Measurements from ENCODE around the gene BCL6. TPM values are rescaled to one million over a fixed set of nuclear protein-coding genes. Genes with fewer than 3 reads are reported as not detected.
A peak's percentile ranks its signal among the peaks of the same experiment; 100 is the strongest.

BCL6 gene
- total RNA-seq, 6 donors from 2014 or later = 80.4 to 268 (median 119) TPM

DNA sequence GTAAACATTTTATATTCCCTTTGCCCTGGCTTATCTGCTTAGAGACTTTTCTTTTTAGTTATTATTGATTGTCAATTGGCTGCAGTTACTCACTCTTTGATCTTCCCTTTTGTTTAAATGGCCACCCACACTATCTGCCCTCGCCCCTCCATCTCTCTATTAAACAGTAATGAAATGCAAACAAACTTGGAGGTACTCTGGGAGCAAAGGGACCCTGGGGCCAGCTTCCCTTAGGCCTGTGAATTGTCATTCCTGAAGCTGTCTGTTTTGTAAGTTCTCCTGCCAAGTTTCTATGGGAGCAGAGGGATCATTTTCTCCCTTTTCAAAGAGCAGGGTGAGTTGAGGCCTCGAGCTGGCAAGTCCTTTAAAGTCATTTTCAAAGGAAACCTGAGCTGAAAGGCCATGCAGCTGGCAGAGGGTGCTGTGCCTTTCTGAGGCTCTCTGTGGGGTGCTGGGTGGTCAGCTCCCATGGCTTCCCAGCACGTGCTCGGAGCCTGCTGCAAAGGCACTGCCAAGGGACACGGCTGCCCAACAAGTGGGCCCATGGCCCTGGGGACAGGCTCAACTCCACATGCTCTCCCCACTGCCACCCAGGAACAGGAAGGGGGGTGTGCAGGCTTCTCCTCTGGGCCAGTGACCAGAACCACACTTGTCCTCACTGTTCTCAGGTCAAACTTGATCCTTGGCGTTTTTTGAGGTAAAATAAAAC is 25.5 kb downstream of the BCL6 start:
- peak in 1 of 2 donors; percentile 6 for ATAC-seq (ENCODE audit: low FRiP score in 2 of 2)
- no peak for TF ChIP-seq EP300 (IDR thresholded peaks at IDR 0.05)
- no peak for TF ChIP-seq POLR2AphosphoS5 (IDR thresholded peaks at IDR 0.05)
- TF ChIP-seq, protein P1, sequence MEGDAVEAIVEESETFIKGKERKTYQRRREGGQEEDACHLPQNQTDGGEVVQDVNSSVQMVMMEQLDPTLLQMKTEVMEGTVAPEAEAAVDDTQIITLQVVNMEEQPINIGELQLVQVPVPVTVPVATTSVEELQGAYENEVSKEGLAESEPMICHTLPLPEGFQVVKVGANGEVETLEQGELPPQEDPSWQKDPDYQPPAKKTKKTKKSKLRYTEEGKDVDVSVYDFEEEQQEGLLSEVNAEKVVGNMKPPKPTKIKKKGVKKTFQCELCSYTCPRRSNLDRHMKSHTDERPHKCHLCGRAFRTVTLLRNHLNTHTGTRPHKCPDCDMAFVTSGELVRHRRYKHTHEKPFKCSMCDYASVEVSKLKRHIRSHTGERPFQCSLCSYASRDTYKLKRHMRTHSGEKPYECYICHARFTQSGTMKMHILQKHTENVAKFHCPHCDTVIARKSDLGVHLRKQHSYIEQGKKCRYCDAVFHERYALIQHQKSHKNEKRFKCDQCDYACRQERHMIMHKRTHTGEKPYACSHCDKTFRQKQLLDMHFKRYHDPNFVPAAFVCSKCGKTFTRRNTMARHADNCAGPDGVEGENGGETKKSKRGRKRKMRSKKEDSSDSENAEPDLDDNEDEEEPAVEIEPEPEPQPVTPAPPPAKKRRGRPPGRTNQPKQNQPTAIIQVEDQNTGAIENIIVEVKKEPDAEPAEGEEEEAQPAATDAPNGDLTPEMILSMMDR (IDR thresholded peaks at IDR 0.05) = no peak
- TF ChIP-seq POLR2A (IDR thresholded peaks at IDR 0.05) = no peak
- peak overlapping the region in 1 of 4 donors; percentile 12 for H3K27ac ChIP-seq
- H3K36me3 ChIP-seq = peaks cover 31 to 48% (median 41%) of the 10 kb centered on the region in 4 donors
- H3K4me1 ChIP-seq = no peaks in the 10 kb centered on the region
- DNase-seq = no peak
- H3K27me3 ChIP-seq = no peaks in the 10 kb centered on the region
- WGBS, 2 donors = 70 to 72% methylated on average over 3 to 6 of the region's 6 CpGs
- H3K9me3 ChIP-seq = no peaks in the 10 kb centered on the region
- H3K4me3 ChIP-seq = no peak overlapping the region

DNA sequence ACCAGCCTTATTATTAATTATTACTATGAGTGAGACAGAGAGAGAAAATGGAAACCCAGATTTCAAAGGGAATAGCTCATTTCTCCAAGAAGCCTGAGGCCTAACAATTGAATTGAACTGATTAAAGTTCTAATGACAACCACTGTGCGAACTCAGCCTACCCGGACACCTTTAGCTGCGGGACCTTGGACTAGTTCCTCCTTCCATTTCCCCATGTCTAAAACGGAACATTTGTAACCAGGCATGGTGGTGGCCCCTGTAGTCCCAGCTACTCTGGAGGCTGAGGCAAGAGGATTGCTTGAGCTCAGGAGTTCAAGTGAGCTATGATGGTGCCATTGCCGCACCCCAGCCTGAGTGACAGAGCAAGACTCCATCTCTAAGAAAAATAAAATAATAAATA is 26.5 kb downstream of the BCL6 start:
- whole genome bisulfite sequencing, 2 donors = 88% methylated on average over 5 of the region's 5 CpGs
- DNase-seq (no peak), ATAC-seq (ENCODE audit: low FRiP score in 2 of 2) (peak in 1 of 2 donors; percentile 28)
- Histone ChIP-seq H3K27ac (no peak overlapping the region), H3K9me3 (no peaks in the 10 kb centered on the region), H3K36me3 (peaks cover 21 to 39% (median 32%) of the 10 kb centered on the region in 4 donors), H3K4me1 (peaks cover 0 to 8% (median 3%) of the 10 kb centered on the region in 4 donors), H3K27me3 (no peaks in the 10 kb centered on the region), H3K4me3 (no peak overlapping the region)
- TF ChIP-seq, protein P1 (IDR thresholded peaks at IDR 0.05) = no peak
- TF ChIP-seq POLR2AphosphoS5 (IDR thresholded peaks at IDR 0.05) (no peak), EP300 (IDR thresholded peaks at IDR 0.05) (no peak), POLR2A (IDR thresholded peaks at IDR 0.05) (no peak)

DNA sequence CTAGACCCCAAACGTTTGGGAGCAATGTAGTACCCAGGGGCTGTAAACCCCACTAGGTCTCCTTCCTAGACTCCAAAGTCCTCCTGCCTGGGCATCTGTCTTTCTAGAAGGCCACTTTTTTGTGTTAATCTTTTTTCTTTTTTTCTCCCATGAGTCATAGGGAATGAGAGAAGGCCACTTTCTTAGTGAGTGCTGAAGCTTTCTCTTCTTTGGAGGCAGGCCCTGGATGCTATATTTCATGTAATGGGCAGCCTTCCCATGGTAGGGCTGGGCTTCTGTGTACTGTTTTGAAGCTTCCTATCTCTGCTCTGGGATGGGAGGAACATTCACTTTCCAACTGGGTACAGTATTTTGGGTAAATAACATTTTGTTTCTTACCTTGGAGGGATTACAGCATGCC is 27.7 kb downstream of the BCL6 start:
- WGBS, 2 donors = 56 to 79% methylated on average over 1 of the region's 1 CpG
- ATAC-seq (ENCODE audit: low FRiP score in 2 of 2) (no peak), DNase-seq (no peak)
- no peak overlapping the region for H3K4me3 ChIP-seq
- TF ChIP-seq POLR2AphosphoS5 (IDR thresholded peaks at IDR 0.05) (no peak), EP300 (IDR thresholded peaks at IDR 0.05) (no peak), POLR2A (IDR thresholded peaks at IDR 0.05) (no peak)
- TF ChIP-seq, protein P1 (IDR thresholded peaks at IDR 0.05) = no peak
- H3K9me3 ChIP-seq = no peaks in the 10 kb centered on the region
- H3K4me1 ChIP-seq = peaks cover 0 to 14% (median 3%) of the 10 kb centered on the region in 4 donors
- no peak overlapping the region for H3K27ac ChIP-seq
- H3K27me3 ChIP-seq = no peaks in the 10 kb centered on the region
- H3K36me3 ChIP-seq = peaks cover 13 to 26% (median 20%) of the 10 kb centered on the region in 4 donors

DNA sequence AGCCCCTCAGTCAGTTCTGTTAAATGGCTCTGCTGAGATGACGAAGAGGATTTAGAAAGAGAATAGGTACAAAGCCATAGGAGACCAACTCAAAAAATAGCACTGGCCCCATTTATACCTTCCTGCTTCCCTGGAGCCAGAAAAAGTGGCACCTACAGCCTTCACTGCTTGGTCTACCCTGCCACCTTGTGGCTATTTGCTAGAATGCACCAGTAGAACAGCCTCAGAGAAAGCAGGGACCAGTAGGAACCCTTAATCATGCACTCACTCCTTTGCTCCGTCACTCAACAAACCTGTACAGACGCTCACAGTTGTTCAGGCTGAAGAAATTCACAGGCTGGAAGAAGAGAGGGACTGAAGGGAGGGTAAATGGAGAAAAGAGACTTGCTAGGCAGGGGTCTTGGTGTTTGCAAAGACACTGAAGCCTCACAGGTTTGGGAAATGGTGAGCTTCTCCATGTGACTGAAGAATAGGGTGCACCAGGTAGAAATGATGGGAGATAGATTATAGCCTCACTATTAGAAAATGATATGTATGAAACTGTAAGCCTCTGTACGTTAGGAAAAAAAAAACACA is 30.8 kb downstream of the BCL6 start:
- H3K4me3 ChIP-seq = no peak overlapping the region
- no peaks in the 10 kb centered on the region for H3K27me3 ChIP-seq
- ATAC-seq (ENCODE audit: low FRiP score in 2 of 2) (peak; percentile 91 to 94), DNase-seq (peak in 1 of 2 donors; percentile 72)
- WGBS, 2 donors = 13 to 17% methylated on average over 4 of the region's 4 CpGs
- no peak overlapping the region for H3K27ac ChIP-seq
- H3K36me3 ChIP-seq = no peaks in the 10 kb centered on the region
- H3K4me1 ChIP-seq = peaks cover 0 to 14% (median 3%) of the 10 kb centered on the region in 4 donors
- no peak for TF ChIP-seq POLR2A (IDR thresholded peaks at IDR 0.05)
- TF ChIP-seq EP300 (IDR thresholded peaks at IDR 0.05) = no peak
- TF ChIP-seq POLR2AphosphoS5 (IDR thresholded peaks at IDR 0.05) = no peak
- TF ChIP-seq, protein P1 (IDR thresholded peaks at IDR 0.05) = peak; percentile 87 to 96 (median 91)
- H3K9me3 ChIP-seq = no peaks in the 10 kb centered on the region
